CD4-positive, CD25-positive, alpha-beta regulatory T cell (primary cell): ENCODE results near the gene MMP3. TPM values are rescaled to one million over a fixed set of nuclear protein-coding genes. Genes with fewer than 3 reads are reported as not detected.
A peak's percentile ranks its signal among the peaks of the same experiment; 100 is the strongest.

ENCODE experiments used
- ATAC-seq, 2 donors: fragments of 150-1000 bp; cut with Tn5 transposase; one replicate each; pipeline ENCODE4 v1.10.0; 2021; ENCODE audit warnings: low read depth in 2 of 2, moderate number of reproducible peaks in 2 of 2, moderate library complexity in 1 of 2
- DNase-seq, 3 donors: peaks; one replicate each; pipeline versions ENCODE4 v3.0.0 to v3.0.0-alpha.2; 2012 to 2022; ENCODE audit warnings: mixed read lengths in 1 of 3
- H3K27ac ChIP-seq: one replicate; pipeline ENCODE4 v1.7.0; 2013; ENCODE audit warnings: mild to moderate bottlenecking, low read length; ENCODE audit not compliant: insufficient read depth, poor library complexity, severe bottlenecking
- H3K27me3 ChIP-seq: one replicate; pipeline ENCODE4 v1.7.0; 2013; ENCODE audit warnings: low read length; ENCODE audit not compliant: control insufficient read depth, insufficient read depth
- H3K36me3 ChIP-seq: one replicate; pipeline ENCODE4 v1.7.0; 2013; ENCODE audit warnings: mild to moderate bottlenecking, low read length, moderate library complexity; ENCODE audit not compliant: control insufficient read depth, insufficient read depth
- H3K4me1 ChIP-seq: 2 replicates; pipeline ENCODE4 v1.7.0; 2013; ENCODE audit warnings: mild to moderate bottlenecking, low read length; ENCODE audit not compliant: insufficient read depth, control insufficient read depth, poor library complexity, severe bottlenecking
- H3K4me3 ChIP-seq: one replicate; pipeline ENCODE4 v1.7.0; 2013; ENCODE audit warnings: low read depth, mild to moderate bottlenecking, low read length, moderate library complexity
- H3K9me3 ChIP-seq, 2 experiments: 1 replicate in 1 of 2; 2 replicates in 1 of 2; pipeline ENCODE4 v1.7.0; 2013; ENCODE audit warnings: low read length in 2 of 2, mild to moderate bottlenecking in 1 of 2, moderate library complexity in 1 of 2; ENCODE audit not compliant: control insufficient read depth in 2 of 2
- H3K27ac Mint-ChIP-seq, 3 donors: one replicate each; pipeline ENCODE4 v1.8.0; 2020 to 2022; ENCODE audit warnings: mild to moderate bottlenecking in 3 of 3, mixed read lengths in 3 of 3, moderate library complexity in 2 of 3
- H3K27me3 Mint-ChIP-seq: one replicate; pipeline ENCODE4 v1.8.0; 2022; ENCODE audit warnings: mild to moderate bottlenecking, mixed read lengths
- H3K36me3 Mint-ChIP-seq: one replicate; pipeline ENCODE4 v1.8.0; 2020; ENCODE audit warnings: mixed read lengths
- H3K4me1 Mint-ChIP-seq, 4 donors: one replicate each; pipeline ENCODE4 v1.8.0; 2020 to 2022; ENCODE audit warnings: mixed read lengths in 4 of 4, mild to moderate bottlenecking in 1 of 4
- H3K4me3 Mint-ChIP-seq, 4 donors: one replicate each; pipeline ENCODE4 v1.8.0; 2020 to 2022; ENCODE audit warnings: mild to moderate bottlenecking in 4 of 4, mixed read lengths in 4 of 4, moderate library complexity in 3 of 4
- H3K9me3 Mint-ChIP-seq, 7 donors: one replicate each; pipeline ENCODE4 v1.8.0; 2020 to 2022; ENCODE audit warnings: mixed read lengths in 7 of 7, mild to moderate bottlenecking in 3 of 7, moderate library complexity in 2 of 7
- polyA plus RNA-seq, 4 donors: library from polyadenylated mRNA; unstranded; fragments of 300-500 nt; fragmentation: Illumina TruSeq; gene quantifications; one replicate each; pipeline ENCODE4 v1.2.3, GENCODE V29; 2021
- total RNA-seq: library from RNA; stranded (reverse); gene quantifications from one replicate; pipeline ENCODE4 v1.2.3, GENCODE V29; 2022

MMP3 gene
- total and polyA plus RNA-seq, 5 donors from 2014 or later: not detected

DNA sequence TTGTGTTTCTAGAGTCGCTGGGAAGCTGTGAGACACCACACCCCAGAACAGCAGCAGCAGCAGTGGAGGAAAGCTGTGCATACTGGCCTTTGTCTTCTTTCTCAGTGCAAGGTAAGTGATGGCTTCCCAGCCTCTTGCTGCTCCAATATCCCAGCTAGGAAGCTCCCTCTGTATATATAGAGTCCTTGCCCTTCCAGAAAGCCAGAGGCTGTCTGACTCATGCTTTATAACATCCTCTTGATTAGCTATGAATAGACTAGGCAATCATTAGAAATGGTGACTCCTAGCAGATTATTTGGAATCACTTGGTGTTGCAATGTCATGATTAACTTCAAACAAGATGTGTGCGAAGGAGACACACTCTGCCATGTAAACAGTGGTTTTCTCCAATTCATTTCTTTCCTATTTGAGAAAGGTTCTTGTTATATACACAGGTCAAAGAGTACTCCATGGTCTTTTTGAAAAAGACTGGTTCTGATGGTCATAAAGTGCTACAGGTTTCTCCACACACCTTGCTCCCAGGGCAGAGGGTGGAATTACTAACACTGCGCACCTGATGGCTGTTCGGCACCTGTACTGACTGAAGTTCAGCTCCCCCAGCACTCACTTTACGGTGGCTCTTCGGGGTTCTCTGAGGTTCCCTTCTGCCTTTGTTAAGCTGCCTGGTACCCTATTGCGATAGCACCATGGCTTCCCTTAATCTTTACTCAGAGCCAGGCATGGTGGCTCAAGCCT lies 45.2 kb downstream of the MMP3 start, which contains the start of gene MMP1:
Gene MMP1, minus strand, starts transcription at position 149 of the 735 bp plus-strand sequence. Its CDS starts 68 bp downstream, at position 81.
- no peaks in the 10 kb centered on the region for H3K27me3 Mint-ChIP-seq
- Histone ChIP-seq H3K36me3 (no peaks in the 10 kb centered on the region), H3K4me3 (no peak within 1 kb of the TSS), H3K4me1 (no peaks in the 10 kb centered on the region), H3K27me3 (peaks cover under 1% of the 10 kb centered on the region), H3K9me3 (no peaks in the 10 kb centered on the region), H3K27ac (no peak within 1 kb of the TSS)
- no peak within 1 kb of the TSS for H3K27ac Mint-ChIP-seq
- ATAC-seq (no peak), DNase-seq (no peak)
- H3K36me3 Mint-ChIP-seq: no peaks in the 10 kb centered on the region
- no peaks in the 10 kb centered on the region for H3K9me3 Mint-ChIP-seq
- no peak within 1 kb of the TSS for H3K4me3 Mint-ChIP-seq
- no peaks in the 10 kb centered on the region for H3K4me1 Mint-ChIP-seq

DNA sequence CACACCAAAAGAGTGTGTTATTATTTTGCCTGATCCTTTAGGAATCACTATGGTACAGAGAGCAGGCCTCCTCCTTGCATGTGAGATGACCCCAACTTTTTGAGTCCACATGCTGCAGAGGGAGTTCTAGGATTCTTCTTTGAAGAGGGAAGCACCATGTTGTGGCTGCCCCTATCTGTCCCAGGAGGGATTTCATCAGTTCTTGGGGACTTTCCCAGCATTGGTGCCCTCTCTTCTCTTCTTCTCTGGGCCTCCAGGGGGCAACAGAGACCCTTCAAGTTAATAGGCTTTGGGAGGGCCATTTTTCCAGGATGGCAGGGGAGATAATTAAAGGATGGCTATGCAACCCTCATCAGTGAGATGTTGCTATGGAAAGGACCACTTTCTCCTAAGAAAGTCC lies 49.0 kb downstream of the MMP3 start:
- Histone ChIP-seq H3K9me3 (no peaks in the 10 kb centered on the region), H3K36me3 (no peaks in the 10 kb centered on the region), H3K4me3 (no peak overlapping the region), H3K27me3 (no peaks in the 10 kb centered on the region), H3K27ac (no peak overlapping the region), H3K4me1 (no peaks in the 10 kb centered on the region)
- peak overlapping the region in 1 of 4 donors; percentile 59 for H3K4me3 Mint-ChIP-seq
- ATAC-seq (no peak), DNase-seq (no peak)
- no peaks in the 10 kb centered on the region for H3K27me3 Mint-ChIP-seq
- H3K4me1 Mint-ChIP-seq: no peaks in the 10 kb centered on the region
- H3K36me3 Mint-ChIP-seq: no peaks in the 10 kb centered on the region
- H3K27ac Mint-ChIP-seq: no peak overlapping the region
- H3K9me3 Mint-ChIP-seq: no peaks in the 10 kb centered on the region

DNA sequence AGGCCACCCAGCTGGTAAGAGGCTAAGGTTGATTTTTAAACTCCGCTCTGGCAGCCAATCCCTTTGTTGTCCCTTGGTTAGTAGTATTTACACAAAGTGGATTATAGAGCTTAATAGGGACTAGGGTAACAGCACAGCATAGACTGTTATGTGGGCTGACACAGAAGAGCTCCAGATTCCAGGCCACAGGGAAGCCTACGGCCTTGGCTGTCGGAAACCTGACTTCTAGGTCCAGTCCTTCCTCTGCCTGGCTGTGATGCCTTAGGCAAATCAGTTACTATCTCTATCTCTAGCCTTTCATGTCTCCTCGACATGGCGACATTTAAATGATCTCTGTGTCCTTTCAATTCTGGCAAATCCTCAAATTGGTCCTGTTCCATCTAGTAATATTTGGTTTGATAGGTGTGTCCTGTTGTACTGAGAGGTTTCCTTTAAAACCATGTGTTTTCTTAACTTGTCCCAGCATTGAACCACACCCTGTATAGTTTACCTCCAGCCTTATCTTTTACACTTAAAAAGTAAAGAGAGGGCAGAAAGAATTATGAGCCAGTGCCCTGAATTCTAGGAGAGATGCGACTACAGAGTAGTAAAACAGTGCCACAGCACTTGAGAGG lies 49.6 kb downstream of the MMP3 start:
- DNase-seq (no peak), ATAC-seq (no peak)
- Histone ChIP-seq H3K4me1 (no peaks in the 10 kb centered on the region), H3K36me3 (no peaks in the 10 kb centered on the region), H3K4me3 (no peak overlapping the region), H3K27me3 (no peaks in the 10 kb centered on the region), H3K9me3 (no peaks in the 10 kb centered on the region), H3K27ac (no peak overlapping the region)
- no peaks in the 10 kb centered on the region for H3K9me3 Mint-ChIP-seq
- H3K27me3 Mint-ChIP-seq: no peaks in the 10 kb centered on the region
- H3K4me1 Mint-ChIP-seq: no peaks in the 10 kb centered on the region
- no peak overlapping the region for H3K4me3 Mint-ChIP-seq
- H3K36me3 Mint-ChIP-seq: no peaks in the 10 kb centered on the region
- no peak overlapping the region for H3K27ac Mint-ChIP-seq

DNA sequence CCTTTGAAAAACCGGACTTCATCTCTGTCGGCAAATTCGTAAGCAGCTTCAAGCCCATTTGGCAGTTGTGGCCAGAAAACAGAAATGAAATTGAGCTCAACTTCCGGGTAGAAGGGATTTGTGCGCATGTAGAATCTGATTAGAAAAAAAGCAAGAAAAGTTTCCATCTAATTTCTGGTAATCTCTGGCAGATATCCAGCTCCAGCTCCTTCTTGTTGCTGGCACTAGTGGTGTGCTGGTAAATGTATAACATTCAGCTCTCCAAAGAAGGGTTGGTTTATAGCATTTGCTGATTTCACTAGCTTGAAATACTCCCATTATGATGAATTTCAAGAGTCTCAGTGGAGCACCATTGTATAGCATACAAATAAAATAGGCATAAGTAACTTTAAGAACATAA lies 50.8 kb downstream of the MMP3 start:
- H3K9me3 ChIP-seq: no peaks in the 10 kb centered on the region
- no peak overlapping the region for H3K27ac Mint-ChIP-seq
- ATAC-seq (no peak), DNase-seq (no peak)
- no peaks in the 10 kb centered on the region for H3K4me1 ChIP-seq
- H3K9me3 Mint-ChIP-seq: no peaks in the 10 kb centered on the region
- no peaks in the 10 kb centered on the region for H3K4me1 Mint-ChIP-seq
- H3K27me3 Mint-ChIP-seq: no peaks in the 10 kb centered on the region
- no peak overlapping the region for H3K27ac ChIP-seq
- H3K36me3 ChIP-seq: no peaks in the 10 kb centered on the region
- H3K36me3 Mint-ChIP-seq: no peaks in the 10 kb centered on the region
- H3K4me3 ChIP-seq: no peak overlapping the region
- no peaks in the 10 kb centered on the region for H3K27me3 ChIP-seq
- no peak overlapping the region for H3K4me3 Mint-ChIP-seq

DNA sequence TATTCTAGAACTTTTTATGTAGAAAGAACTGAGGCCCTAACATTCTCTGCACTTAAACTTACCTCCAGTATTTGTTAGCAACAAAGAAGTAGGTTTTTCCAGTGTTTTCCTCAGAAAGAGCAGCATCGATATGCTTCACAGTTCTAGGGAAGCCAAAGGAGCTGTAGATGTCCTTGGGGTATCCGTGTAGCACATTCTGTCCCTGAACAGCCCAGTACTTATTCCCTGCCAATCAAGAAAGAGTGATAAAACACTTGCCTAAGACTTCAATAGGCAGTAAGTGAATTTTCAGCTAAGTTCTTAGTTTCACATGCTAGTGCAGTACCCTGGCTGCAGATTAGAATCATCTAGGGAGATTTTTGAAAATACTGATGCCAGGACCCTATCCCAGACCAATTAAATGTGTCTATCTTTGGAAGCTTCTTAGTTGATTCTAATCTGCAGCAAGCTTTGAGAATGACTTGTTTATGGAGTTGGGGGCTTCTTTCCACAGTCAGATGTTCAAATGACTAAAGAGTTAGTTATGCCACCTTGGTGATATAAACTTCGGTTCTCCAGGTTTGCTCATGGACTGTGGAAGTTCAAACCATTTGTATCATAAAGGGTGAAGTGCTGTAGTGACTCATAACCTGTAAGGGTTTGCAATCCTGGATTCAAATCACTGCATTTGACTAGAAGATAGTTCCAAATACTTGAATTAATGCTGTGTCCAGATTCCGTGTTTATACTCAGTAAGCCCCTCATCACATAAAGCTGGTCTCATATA lies 52.0 kb downstream of the MMP3 start:
- no peak overlapping the region for H3K4me3 Mint-ChIP-seq
- H3K4me1 Mint-ChIP-seq: no peaks in the 10 kb centered on the region
- H3K4me3 ChIP-seq: no peak overlapping the region
- H3K36me3 Mint-ChIP-seq: no peaks in the 10 kb centered on the region
- H3K27ac Mint-ChIP-seq: no peak overlapping the region
- DNase-seq: no peak
- no peaks in the 10 kb centered on the region for H3K27me3 ChIP-seq
- H3K9me3 Mint-ChIP-seq: no peaks in the 10 kb centered on the region
- H3K9me3 ChIP-seq: no peaks in the 10 kb centered on the region
- no peak overlapping the region for H3K27ac ChIP-seq
- H3K27me3 Mint-ChIP-seq: no peaks in the 10 kb centered on the region
- ATAC-seq: no peak
- no peaks in the 10 kb centered on the region for H3K4me1 ChIP-seq
- H3K36me3 ChIP-seq: no peaks in the 10 kb centered on the region

DNA sequence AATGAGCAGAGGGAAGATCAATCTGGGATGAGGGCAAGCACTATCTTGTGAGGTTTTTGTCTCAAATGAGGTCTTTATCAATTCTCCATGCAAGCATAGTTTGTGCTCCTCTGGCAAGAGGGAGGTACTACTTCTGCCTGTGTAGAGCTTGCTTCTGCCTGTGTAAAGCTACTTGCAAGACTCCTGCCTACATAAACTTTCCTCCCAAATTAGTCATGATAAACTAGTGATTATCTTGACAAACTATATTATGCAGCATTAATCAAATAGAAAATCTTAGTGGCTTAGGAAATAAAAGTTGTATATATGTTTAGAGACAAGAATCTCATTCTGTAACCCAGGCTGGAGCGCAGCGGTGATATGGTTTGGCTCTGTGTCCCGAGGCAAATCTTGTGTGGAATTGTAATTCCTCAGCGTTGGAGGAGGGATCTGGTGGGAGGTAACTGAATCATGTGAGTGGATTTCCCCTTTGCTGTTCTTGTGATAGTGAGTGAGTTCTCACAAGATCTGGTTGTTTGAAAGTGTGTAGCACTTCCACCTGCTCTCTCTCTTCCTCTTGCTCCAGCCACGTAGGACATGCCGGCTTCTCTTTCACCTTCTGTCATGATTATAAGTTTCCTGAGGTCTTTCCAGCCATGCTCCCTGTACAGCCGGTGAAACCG lies 54.9 kb downstream of the MMP3 start:
- no peak overlapping the region for H3K27ac ChIP-seq
- Mint-ChIP-seq H3K4me3 (no peak overlapping the region), H3K27ac (no peak overlapping the region), H3K9me3 (no peaks in the 10 kb centered on the region), H3K27me3 (no peaks in the 10 kb centered on the region), H3K36me3 (no peaks in the 10 kb centered on the region), H3K4me1 (no peaks in the 10 kb centered on the region)
- H3K36me3 ChIP-seq: no peaks in the 10 kb centered on the region
- no peak overlapping the region for H3K4me3 ChIP-seq
- ATAC-seq (no peak), DNase-seq (no peak)
- no peaks in the 10 kb centered on the region for H3K9me3 ChIP-seq
- no peaks in the 10 kb centered on the region for H3K27me3 ChIP-seq
- H3K4me1 ChIP-seq: no peaks in the 10 kb centered on the region
